GM12864 (cell line): ENCODE results near the gene CIDEB.

Experiments
- DNase-seq: peaks from one replicate; pipeline ENCODE4 v3.0.0-alpha.2; 2011; ENCODE audit warnings: low read depth
- H3K4me3 ChIP-seq: 2 replicates; pipeline ENCODE4 v1.5.1; 2011; ENCODE audit warnings: mild to moderate bottlenecking, low read depth, low read length, control low read depth
- CTCF ChIP-seq: IDR thresholded peaks from 2 replicates; pipeline ENCODE4 v1.5.1; 2011; ENCODE audit warnings: low read depth, mild to moderate bottlenecking, moderate library complexity, low read length, control low read depth, inconsistent platforms; ENCODE audit errors: missing control alignments

CIDEB gene

GRCh38 chr14:24273422-24273998 lies 34.3 kb downstream of the CIDEB start:
- H3K4me3 ChIP-seq: no peak overlapping the region; the same call in 1 of the 2 replicates
- DNase-seq: no peak
- TF ChIP-seq CTCF: peak; percentile 41

- no peak overlapping the region; the same call in 1 of the 2 replicates for H3K4me3 ChIP-seq
- no peak for TF ChIP-seq CTCF
- no peak for DNase-seq
Measured at GRCh38 chr14:24272467-24272866, 35.3 kb downstream of the CIDEB start.

GRCh38 chr14:24271834-24272263 lies 35.9 kb downstream of the CIDEB start:
- DNase-seq: no peak
- peak overlapping the region; percentile 68 for H3K4me3 ChIP-seq
- TF ChIP-seq CTCF: no peak

GRCh38 chr14:24271134-24271833 lies 36.5 kb downstream of the CIDEB start, which contains the start of gene RABGGTA:
Gene RABGGTA, minus strand, starts transcription at chr14:24271597. Its CDS starts 482 bp downstream, at chr14:24271115.
- TF ChIP-seq CTCF: peak; percentile 80
- peak; percentile 82 for DNase-seq
- H3K4me3 ChIP-seq: peak within 1 kb of the TSS; percentile 68

- DNase-seq: no peak
- TF ChIP-seq CTCF: no peak
- H3K4me3 ChIP-seq: peak overlapping the region; percentile 68
Measured at GRCh38 chr14:24270537-24271133, 37.1 kb downstream of the CIDEB start.

GRCh38 chr14:24269910-24270536 lies 37.8 kb downstream of the CIDEB start:
- DNase-seq: no peak
- TF ChIP-seq CTCF: no peak

More at GRCh38 chr14:24269910-24270536, 37.8 kb downstream of the CIDEB start:
- peak overlapping the region; percentile 68; the same call in 1 of the 2 replicates for H3K4me3 ChIP-seq
